ENCODE data around the gene TGFBRAP1. TPM values are rescaled to one million over a fixed set of nuclear protein-coding genes. Genes with fewer than 3 reads are reported as not detected.

TGFBRAP1 gene
- total and polyA plus RNA-seq, 9 of the 15 experiments (the other 6 are each of a cell fraction or from before 2014, with no cell fraction given) = 3.7 to 18.0 (median 11.0) TPM

DNA sequence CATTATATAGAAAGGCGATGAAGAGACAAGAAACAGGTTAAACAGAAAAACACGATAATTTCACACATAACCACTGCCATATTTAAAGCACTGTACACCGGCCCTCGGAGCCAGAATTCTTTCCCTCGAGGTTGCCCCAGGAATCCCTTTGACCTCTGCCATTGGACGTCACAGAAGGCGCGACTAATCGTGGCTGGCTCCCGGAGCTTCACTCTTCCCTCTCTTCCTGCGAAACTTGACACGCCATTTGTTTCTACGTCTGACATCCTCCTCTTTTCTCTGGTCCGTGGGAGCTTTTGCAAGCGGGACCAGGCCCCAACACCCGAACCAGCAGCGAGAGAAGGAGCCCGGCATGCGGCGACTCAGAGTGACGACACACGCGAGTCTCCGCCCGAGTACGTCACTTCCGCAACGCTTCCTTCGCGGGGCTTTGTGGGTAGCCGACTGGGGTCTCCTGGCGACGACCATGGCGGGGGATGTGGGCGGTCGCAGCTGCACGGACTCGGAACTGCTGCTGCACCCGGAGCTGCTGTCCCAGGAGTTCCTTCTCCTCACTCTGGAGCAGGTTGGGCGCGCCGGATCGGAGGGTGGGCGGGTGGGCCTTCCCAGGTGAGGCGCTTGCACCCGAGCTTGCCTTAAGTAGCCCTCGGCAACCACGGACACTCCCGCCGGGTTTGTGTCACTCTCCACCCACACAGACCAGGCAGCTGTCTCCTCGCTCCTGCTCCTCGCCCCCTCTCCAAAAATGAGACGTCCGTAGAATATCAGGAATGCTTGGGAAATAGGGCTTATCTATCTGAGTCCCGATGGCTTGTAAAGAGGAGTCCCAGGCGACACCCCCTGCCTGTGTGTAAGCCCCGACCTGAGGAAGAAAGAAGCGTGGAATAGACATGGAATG is 7.8 kb upstream of the TGFBRAP1 start, which contains the start of gene C2orf49 (continued):
- TF ChIP-seq, protein P1, sequence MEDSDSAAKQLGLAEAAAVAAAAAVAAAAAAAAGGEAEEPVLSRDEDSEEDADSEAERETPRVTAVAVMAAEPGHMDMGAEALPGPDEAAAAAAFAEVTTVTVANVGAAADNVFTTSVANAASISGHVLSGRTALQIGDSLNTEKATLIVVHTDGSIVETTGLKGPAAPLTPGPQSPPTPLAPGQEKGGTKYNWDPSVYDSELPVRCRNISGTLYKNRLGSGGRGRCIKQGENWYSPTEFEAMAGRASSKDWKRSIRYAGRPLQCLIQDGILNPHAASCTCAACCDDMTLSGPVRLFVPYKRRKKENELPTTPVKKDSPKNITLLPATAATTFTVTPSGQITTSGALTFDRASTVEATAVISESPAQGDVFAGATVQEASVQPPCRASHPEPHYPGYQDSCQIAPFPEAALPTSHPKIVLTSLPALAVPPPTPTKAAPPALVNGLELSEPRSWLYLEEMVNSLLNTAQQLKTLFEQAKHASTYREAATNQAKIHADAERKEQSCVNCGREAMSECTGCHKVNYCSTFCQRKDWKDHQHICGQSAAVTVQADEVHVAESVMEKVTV (CRISPR knock-in tag; IDR thresholded peaks at IDR 0.05) = 0 out of 2 replicates have a peak, but pooled peaks have one; percentile 13
- TF ChIP-seq ZNF384 (IDR thresholded peaks at IDR 0.05; ENCODE audit: low read depth, low read length) (no peak), ZNF23 (CRISPR knock-in tag; IDR thresholded peaks at IDR 0.05) (no peak), BCL6 (CRISPR knock-in tag; IDR thresholded peaks at IDR 0.05) (0 out of 2 replicates have a peak, but pooled peaks have one; percentile 25), NONO (IDR thresholded peaks at IDR 0.05; ENCODE audit: low read depth in 2 of 2, low read length in 1 of 2) (no peak), ELF2 (CRISPR knock-in tag; IDR thresholded peaks at IDR 0.05) (no peak), RFX5 (IDR thresholded peaks at IDR 0.05; ENCODE audit: low read depth, low read length) (no peak), EGR1 (conservative IDR thresholded peaks at IDR 0.05) (peak; percentile 76), ZNF41 (CRISPR knock-in tag; conservative IDR thresholded peaks at IDR 0.05) (0 out of 2 replicates have a peak, but pooled peaks have one; percentile 36), HDAC8 (tag; IDR thresholded peaks at IDR 0.05) (peak; percentile 73; the same call in 1 of the 2 replicates), PHTF2 (CRISPR knock-in tag; IDR thresholded peaks at IDR 0.05) (no peak)
- TF ChIP-seq, protein P2, sequence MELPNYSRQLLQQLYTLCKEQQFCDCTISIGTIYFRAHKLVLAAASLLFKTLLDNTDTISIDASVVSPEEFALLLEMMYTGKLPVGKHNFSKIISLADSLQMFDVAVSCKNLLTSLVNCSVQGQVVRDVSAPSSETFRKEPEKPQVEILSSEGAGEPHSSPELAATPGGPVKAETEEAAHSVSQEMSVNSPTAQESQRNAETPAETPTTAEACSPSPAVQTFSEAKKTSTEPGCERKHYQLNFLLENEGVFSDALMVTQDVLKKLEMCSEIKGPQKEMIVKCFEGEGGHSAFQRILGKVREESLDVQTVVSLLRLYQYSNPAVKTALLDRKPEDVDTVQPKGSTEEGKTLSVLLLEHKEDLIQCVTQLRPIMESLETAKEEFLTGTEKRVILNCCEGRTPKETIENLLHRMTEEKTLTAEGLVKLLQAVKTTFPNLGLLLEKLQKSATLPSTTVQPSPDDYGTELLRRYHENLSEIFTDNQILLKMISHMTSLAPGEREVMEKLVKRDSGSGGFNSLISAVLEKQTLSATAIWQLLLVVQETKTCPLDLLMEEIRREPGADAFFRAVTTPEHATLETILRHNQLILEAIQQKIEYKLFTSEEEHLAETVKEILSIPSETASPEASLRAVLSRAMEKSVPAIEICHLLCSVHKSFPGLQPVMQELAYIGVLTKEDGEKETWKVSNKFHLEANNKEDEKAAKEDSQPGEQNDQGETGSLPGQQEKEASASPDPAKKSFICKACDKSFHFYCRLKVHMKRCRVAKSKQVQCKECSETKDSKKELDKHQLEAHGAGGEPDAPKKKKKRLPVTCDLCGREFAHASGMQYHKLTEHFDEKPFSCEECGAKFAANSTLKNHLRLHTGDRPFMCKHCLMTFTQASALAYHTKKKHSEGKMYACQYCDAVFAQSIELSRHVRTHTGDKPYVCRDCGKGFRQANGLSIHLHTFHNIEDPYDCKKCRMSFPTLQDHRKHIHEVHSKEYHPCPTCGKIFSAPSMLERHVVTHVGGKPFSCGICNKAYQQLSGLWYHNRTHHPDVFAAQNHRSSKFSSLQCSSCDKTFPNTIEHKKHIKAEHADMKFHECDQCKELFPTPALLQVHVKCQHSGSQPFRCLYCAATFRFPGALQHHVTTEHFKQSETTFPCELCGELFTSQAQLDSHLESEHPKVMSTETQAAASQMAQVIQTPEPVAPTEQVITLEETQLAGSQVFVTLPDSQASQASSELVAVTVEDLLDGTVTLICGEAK (IDR thresholded peaks at IDR 0.05) = peak; percentile 93
- TF ChIP-seq, protein P2 (CRISPR knock-in tag; IDR thresholded peaks at IDR 0.05) = no peak
- TF ChIP-seq, protein P3, sequence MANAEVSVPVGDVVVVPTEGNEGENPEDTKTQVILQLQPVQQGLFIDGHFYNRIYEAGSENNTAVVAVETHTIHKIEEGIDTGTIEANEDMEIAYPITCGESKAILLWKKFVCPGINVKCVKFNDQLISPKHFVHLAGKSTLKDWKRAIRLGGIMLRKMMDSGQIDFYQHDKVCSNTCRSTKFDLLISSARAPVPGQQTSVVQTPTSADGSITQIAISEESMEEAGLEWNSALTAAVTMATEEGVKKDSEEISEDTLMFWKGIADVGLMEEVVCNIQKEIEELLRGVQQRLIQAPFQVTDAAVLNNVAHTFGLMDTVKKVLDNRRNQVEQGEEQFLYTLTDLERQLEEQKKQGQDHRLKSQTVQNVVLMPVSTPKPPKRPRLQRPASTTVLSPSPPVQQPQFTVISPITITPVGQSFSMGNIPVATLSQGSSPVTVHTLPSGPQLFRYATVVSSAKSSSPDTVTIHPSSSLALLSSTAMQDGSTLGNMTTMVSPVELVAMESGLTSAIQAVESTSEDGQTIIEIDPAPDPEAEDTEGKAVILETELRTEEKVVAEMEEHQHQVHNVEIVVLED (CRISPR knock-in tag; IDR thresholded peaks at IDR 0.05) = peak; percentile 37; the same call in 1 of the 2 replicates
